PC-9 (cell line): Measurements from ENCODE around the gene GULP1. TPM values are rescaled to one million over a fixed set of nuclear protein-coding genes. Genes with fewer than 3 reads are reported as not detected.

Source experiments
- BruUV-seq: library from RNA; stranded (reverse); fragments of 400-500 nt; replicated peaks from 2 replicates; lab custom pipeline; 2021; lab: Mats Ljungman, UMichigan
- CTCF ChIA-PET: fragments of 300-600 bp; sonication (Branson Sonifier 250); formaldehyde crosslinking; loops from one replicate; lab custom pipeline; 2022; ENCODE audit warnings: antibody characterized with exemption; lab: Charles Lee
- POLR2A ChIA-PET: fragments of 300-600 bp; sonication (Branson Sonifier 250); formaldehyde crosslinking; loops from one replicate; lab custom pipeline; 2022; ENCODE audit warnings: antibody characterized with exemption; ENCODE audit not compliant: unreplicated experiment; lab: Charles Lee
- DNase-seq, 2 experiments: peaks; one replicate each; pipeline versions ENCODE4 v3.0.0 to v3.0.0-alpha.2; 2015 to 2022; ENCODE audit warnings: mixed read lengths in 1 of 2
- H2AFZ ChIP-seq: fragments of 200-600 bp; sonication (generic); 2 replicates; pipeline ENCODE4 v1.8.1; 2017; ENCODE audit warnings: antibody characterized with exemption
- H3F3A ChIP-seq: fragments of 200-600 bp; sonication (generic); 2 replicates; pipeline ENCODE4 v1.8.1; 2017; ENCODE audit warnings: antibody characterized with exemption, mild to moderate bottlenecking, low read depth; ENCODE audit not compliant: insufficient read depth
- H3K27ac ChIP-seq: fragments of 200-600 bp; sonication (generic); 2 replicates; pipeline ENCODE4 v1.6.1; 2016; ENCODE audit warnings: mixed run types
- H3K27me3 ChIP-seq: fragments of 200-600 bp; sonication (generic); 2 replicates; pipeline ENCODE4 v1.6.1; 2016; ENCODE audit warnings: low read depth, mixed run types; ENCODE audit not compliant: insufficient read depth
- H3K36me3 ChIP-seq: fragments of 200-600 bp; sonication (generic); 2 replicates; pipeline ENCODE4 v1.6.1; 2016; ENCODE audit warnings: low read depth, mixed run types
- H3K4me1 ChIP-seq: fragments of 200-600 bp; sonication (generic); replicated peaks from 2 replicates; pipeline ENCODE4 v1.6.1; 2016; ENCODE audit warnings: mixed run types; ENCODE audit not compliant: insufficient read depth
- H3K4me2 ChIP-seq: fragments of 200-600 bp; sonication (generic); 2 replicates; pipeline ENCODE4 v1.6.1; 2017; ENCODE audit warnings: mixed run types
- H3K4me3 ChIP-seq: fragments of 200-600 bp; sonication (generic); 2 replicates; pipeline ENCODE4 v1.6.1; 2016; ENCODE audit warnings: mixed run types
- H3K79me2 ChIP-seq: fragments of 200-600 bp; sonication (generic); 2 replicates; pipeline ENCODE4 v1.6.1; 2017; ENCODE audit warnings: low read depth, mixed run types
- H3K9me2 ChIP-seq: fragments of 200-600 bp; sonication (generic); 2 replicates; pipeline ENCODE4 v1.8.1; 2017; ENCODE audit warnings: mild to moderate bottlenecking; ENCODE audit not compliant: insufficient read depth
- H3K9me3 ChIP-seq: fragments of 200-600 bp; sonication (generic); 2 replicates; pipeline ENCODE4 v1.8.1; 2016; ENCODE audit warnings: low read depth; ENCODE audit not compliant: insufficient read depth
- H4K20me1 ChIP-seq: fragments of 200-600 bp; sonication (generic); 2 replicates; pipeline ENCODE4 v1.8.1; 2017; ENCODE audit not compliant: insufficient read depth
- EZH2 ChIP-seq: fragments of 200-600 bp; sonication (generic); IDR thresholded peaks from 2 replicates; pipeline ENCODE4 v1.8.0; 2017; ENCODE audit warnings: antibody characterized with exemption, low read depth
- intact Hi-C: fragments of 100-400 bp; cut with micrococcal nuclease; formaldehyde crosslinking; loops from one replicate; pipeline ENCODE4 v1.10.0; 2022; ENCODE audit not compliant: unreplicated experiment
- microRNA-seq: library from miRNA; unstranded; fragments of <30 nt; microRNA quantifications from one replicate; pipeline ENCODE4 v1.2.0, GENCODE V29; 2021; ENCODE audit warnings: borderline number of aligned reads, borderline replicate concordance
- total RNA-seq: library from RNA; stranded (reverse); gene quantifications from 2 replicates; pipeline ENCODE4 v1.2.3, GENCODE V29; 2021
- TF ChIP-seq, protein P1 (sequence below): fragments of 200-600 bp; sonication (generic); conservative IDR thresholded peaks from 2 replicates; pipeline ENCODE4 v1.6.1; 2017; ENCODE audit warnings: mixed run types, antibody characterized with exemption, mild to moderate bottlenecking, moderate library complexity

The GULP1 gene
- total RNA-seq, 1 experiment from 2014 or later, result 38.0 TPM

GRCh38 chr2:188634656-188635055 is 343.0 kb downstream of the GULP1 start:
- Histone ChIP-seq H3K27me3 (no peaks in the 10 kb centered on the region), H3K79me2 (no peaks in the 10 kb centered on the region), H3K4me1 (no peaks in the 10 kb centered on the region), H3K4me3 (no peak overlapping the region), H3K9me3 (no peaks in the 10 kb centered on the region), H3K9me2 (no peaks in the 10 kb centered on the region), H2AFZ (no peak overlapping the region), H3K27ac (no peak overlapping the region), H3K4me2 (no peak overlapping the region), H3F3A (no peaks in the 10 kb centered on the region), H3K36me3 (no peaks in the 10 kb centered on the region), H4K20me1 (no peaks in the 10 kb centered on the region)
- BruUV-seq, result no TSS peak
- no peak for DNase-seq
- CTCF ChIA-PET, result no interaction called here
- intact Hi-C loops, result no loop called here
- TF ChIP-seq EZH2, result no peak
- TF ChIP-seq, protein P1, sequence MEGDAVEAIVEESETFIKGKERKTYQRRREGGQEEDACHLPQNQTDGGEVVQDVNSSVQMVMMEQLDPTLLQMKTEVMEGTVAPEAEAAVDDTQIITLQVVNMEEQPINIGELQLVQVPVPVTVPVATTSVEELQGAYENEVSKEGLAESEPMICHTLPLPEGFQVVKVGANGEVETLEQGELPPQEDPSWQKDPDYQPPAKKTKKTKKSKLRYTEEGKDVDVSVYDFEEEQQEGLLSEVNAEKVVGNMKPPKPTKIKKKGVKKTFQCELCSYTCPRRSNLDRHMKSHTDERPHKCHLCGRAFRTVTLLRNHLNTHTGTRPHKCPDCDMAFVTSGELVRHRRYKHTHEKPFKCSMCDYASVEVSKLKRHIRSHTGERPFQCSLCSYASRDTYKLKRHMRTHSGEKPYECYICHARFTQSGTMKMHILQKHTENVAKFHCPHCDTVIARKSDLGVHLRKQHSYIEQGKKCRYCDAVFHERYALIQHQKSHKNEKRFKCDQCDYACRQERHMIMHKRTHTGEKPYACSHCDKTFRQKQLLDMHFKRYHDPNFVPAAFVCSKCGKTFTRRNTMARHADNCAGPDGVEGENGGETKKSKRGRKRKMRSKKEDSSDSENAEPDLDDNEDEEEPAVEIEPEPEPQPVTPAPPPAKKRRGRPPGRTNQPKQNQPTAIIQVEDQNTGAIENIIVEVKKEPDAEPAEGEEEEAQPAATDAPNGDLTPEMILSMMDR, result no peak
- POLR2A ChIA-PET, result no interaction called here

Small RNA genes lying within 50 kb of the gene (microRNA-seq; reads per million reads assigned to microRNA genes)
- gene MIR561, result not detected
